ENCODE measurements around the gene SUPT6H. TPM values are rescaled to one million over a fixed set of nuclear protein-coding genes. Genes with fewer than 3 reads are reported as not detected.
"Not testable (repeated sequence)": the region's sequence is repeated elsewhere in the genome, so short reads cannot be mapped to it uniquely, and the experiment has no call there.

SUPT6H gene
- total and polyA plus RNA-seq, 5 experiments from 2014 or later = 7.4 to 105 (median 22.0) TPM

GRCh38 chr17:28735913-28736769, 74.1 kb downstream of the SUPT6H start:
- not testable (repeated sequence) for ATAC-seq, H3K36me3 Mint-ChIP-seq, DNase-seq, H3K27me3 Mint-ChIP-seq, H3K27ac Mint-ChIP-seq, H3K9me3 Mint-ChIP-seq, H3K4me3 Mint-ChIP-seq
- peaks cover 10 to 35% (median 19%) of the 10 kb centered on the region in 4 donors for H3K4me1 Mint-ChIP-seq
- POLR2A ChIA-PET = interaction anchor here (1.5 kb wide), 1 partner anchor 10 kb away, joined by 4 read pairs; no protein-coding TSS in a partner anchor

GRCh38 chr17:28737316-28737715, 75.3 kb downstream of the SUPT6H start:
- ATAC-seq = no peak
- no peak overlapping the region for H3K27ac Mint-ChIP-seq
- peaks cover 0 to 2% (median 0%) of the 10 kb centered on the region in 3 donors for H3K36me3 Mint-ChIP-seq
- POLR2A ChIA-PET = no interaction called here
- no peak for DNase-seq
- H3K27me3 Mint-ChIP-seq = no peaks in the 10 kb centered on the region
- no peaks in the 10 kb centered on the region for H3K9me3 Mint-ChIP-seq
- H3K4me3 Mint-ChIP-seq = no peak overlapping the region
- peaks cover 8 to 46% (median 19%) of the 10 kb centered on the region in 4 donors for H3K4me1 Mint-ChIP-seq

- peak overlapping the region; percentile 70 to 94 (median 85) for H3K27ac Mint-ChIP-seq
- DNase-seq (peak in 1 of 10 donors; percentile 54), ATAC-seq (peak in 1 of 2 donors; percentile 34)
- peak overlapping the region in 8 of 10 donors; percentile 9 to 54 (median 38) for H3K4me3 Mint-ChIP-seq
- POLR2A ChIA-PET = interaction anchor here (15.6 kb wide), 1 partner anchor 12 kb away, joined by 365 read pairs; the partner anchor contains the start of genes NEK8 and TLCD1
- H3K4me1 Mint-ChIP-seq = peaks cover 8 to 51% (median 19%) of the 10 kb centered on the region in 4 donors
- H3K36me3 Mint-ChIP-seq = peaks cover 0 to 2% (median 0%) of the 10 kb centered on the region in 3 donors
- no peaks in the 10 kb centered on the region for H3K27me3 Mint-ChIP-seq
- no peaks in the 10 kb centered on the region for H3K9me3 Mint-ChIP-seq
Measured at GRCh38 chr17:28737770-28738679, 76.0 kb downstream of the SUPT6H start.

- H3K4me1 Mint-ChIP-seq = peaks cover 7 to 52% (median 20%) of the 10 kb centered on the region in 4 donors
- peak in 8 of 10 donors; percentile 36 to 74 (median 46) for DNase-seq
- H3K4me3 Mint-ChIP-seq = peak overlapping the region in 9 of 10 donors; percentile 9 to 54 (median 37)
- POLR2A ChIA-PET = interaction anchor here (15.6 kb wide), 1 partner anchor 13 kb away, joined by 365 read pairs; the partner anchor contains the start of genes NEK8 and TLCD1
- ATAC-seq = peak; percentile 60 to 85
- no peaks in the 10 kb centered on the region for H3K9me3 Mint-ChIP-seq
- peak overlapping the region; percentile 57 to 94 (median 85) for H3K27ac Mint-ChIP-seq
- H3K36me3 Mint-ChIP-seq = peaks cover 0 to 2% (median 0%) of the 10 kb centered on the region in 3 donors
- H3K27me3 Mint-ChIP-seq = no peaks in the 10 kb centered on the region
Measured at GRCh38 chr17:28738680-28739384, 76.8 kb downstream of the SUPT6H start.

GRCh38 chr17:28740406-28741357, 78.7 kb downstream of the SUPT6H start:
- Mint-ChIP-seq H3K36me3 (peaks cover 0 to 2% (median 0%) of the 10 kb centered on the region in 3 donors), H3K27ac (peak overlapping the region in 1 of 10 donors; percentile 59), H3K9me3 (no peaks in the 10 kb centered on the region), H3K27me3 (no peaks in the 10 kb centered on the region), H3K4me1 (peaks cover 8 to 58% (median 27%) of the 10 kb centered on the region in 4 donors), H3K4me3 (no peak overlapping the region)
- no peak for ATAC-seq
- DNase-seq = no peak
- POLR2A ChIA-PET = interaction anchor here (3.0 to 15.6 kb wide), 2 partner anchors 14 to 21 kb away, joined by 12 to 365 read pairs; partner anchors contain the start of genes NEK8, RPL23A and TLCD1

GRCh38 chr17:28741358-28742349, 79.6 kb downstream of the SUPT6H start:
- Mint-ChIP-seq H3K9me3 (no peaks in the 10 kb centered on the region), H3K4me3 (peak overlapping the region in 2 of 10 donors; percentile 24 to 58), H3K27ac (peak overlapping the region in 1 of 10 donors; percentile 40), H3K4me1 (peaks cover 8 to 68% (median 34%) of the 10 kb centered on the region in 4 donors), H3K36me3 (peaks cover 0 to 2% (median 0%) of the 10 kb centered on the region in 3 donors), H3K27me3 (no peaks in the 10 kb centered on the region)
- POLR2A ChIA-PET = interaction anchor here (0.7 to 15.6 kb wide), 3 partner anchors 8 to 22 kb away, joined by 3 to 365 read pairs (median 12); partner anchors contain the start of genes NEK8, RPL23A and TLCD1
- ATAC-seq (no peak), DNase-seq (peak in 1 of 10 donors; percentile 57)

GRCh38 chr17:28743243-28744103, 81.5 kb downstream of the SUPT6H start, which contains the start of gene TRAF4:
TRAF4 (plus strand) TSS chr17:28744011; CDS start chr17:28744113, 102 bp downstream.
- Mint-ChIP-seq H3K27me3 (no peaks in the 10 kb centered on the region), H3K36me3 (peaks cover 0 to under 1% (median 0%) of the 10 kb centered on the region in 3 donors), H3K27ac (peak within 1 kb of the TSS; percentile 66 to 94 (median 90)), H3K4me3 (peak within 1 kb of the TSS; percentile 80 to 93 (median 88)), H3K4me1 (peaks cover 9 to 62% (median 29%) of the 10 kb centered on the region in 4 donors), H3K9me3 (no peaks in the 10 kb centered on the region)
- peak; percentile 89 for ATAC-seq
- POLR2A ChIA-PET = interaction anchor here (0.7 to 15.6 kb wide), 9 partner anchors 10 to 206 kb away, joined by 3 to 365 read pairs (median 5); partner anchors contain the start of genes FAM222B, NEK8, RPL23A and SDF2
- DNase-seq = peak; percentile 50 to 85 (median 74)

- peak in 9 of 10 donors; percentile 41 to 79 (median 61) for DNase-seq
- peaks cover 5 to 58% (median 20%) of the 10 kb centered on the region in 4 donors for H3K4me1 Mint-ChIP-seq
Measured at GRCh38 chr17:28744104-28744971, 82.3 kb downstream of the SUPT6H start.

More at GRCh38 chr17:28744104-28744971, 82.3 kb downstream of the SUPT6H start:
- H3K27ac Mint-ChIP-seq = peak overlapping the region; percentile 66 to 94 (median 90)
- peak overlapping the region; percentile 80 to 93 (median 88) for H3K4me3 Mint-ChIP-seq
- no peaks in the 10 kb centered on the region for H3K36me3 Mint-ChIP-seq
- POLR2A ChIA-PET = interaction anchor here (0.6 to 15.6 kb wide), 7 partner anchors 9 to 205 kb away, joined by 3 to 365 read pairs (median 6); partner anchors contain the start of genes ERAL1, FAM222B, NEK8 and RPL23A
- peak; percentile 8 to 56 for ATAC-seq
- H3K9me3 Mint-ChIP-seq = no peaks in the 10 kb centered on the region
- no peaks in the 10 kb centered on the region for H3K27me3 Mint-ChIP-seq

All from naive thymus-derived CD8-positive, alpha-beta T cell (primary cell).